Stimulated activated CD8-positive, alpha-beta memory T cell treated with anti-CD3 and anti-CD28 coated beads, Interleukin-12 subunit alpha, Interleukin-12 subunit beta, amount 100 ng/mL, for 1 hour (primary cell): ENCODE data around the gene NTSR1.

ENCODE experiments used
- DNase-seq: peaks from one replicate; pipeline ENCODE4 v3.0.0-alpha.2; 2020; ENCODE audit warnings: low read depth

NTSR1 gene

DNA sequence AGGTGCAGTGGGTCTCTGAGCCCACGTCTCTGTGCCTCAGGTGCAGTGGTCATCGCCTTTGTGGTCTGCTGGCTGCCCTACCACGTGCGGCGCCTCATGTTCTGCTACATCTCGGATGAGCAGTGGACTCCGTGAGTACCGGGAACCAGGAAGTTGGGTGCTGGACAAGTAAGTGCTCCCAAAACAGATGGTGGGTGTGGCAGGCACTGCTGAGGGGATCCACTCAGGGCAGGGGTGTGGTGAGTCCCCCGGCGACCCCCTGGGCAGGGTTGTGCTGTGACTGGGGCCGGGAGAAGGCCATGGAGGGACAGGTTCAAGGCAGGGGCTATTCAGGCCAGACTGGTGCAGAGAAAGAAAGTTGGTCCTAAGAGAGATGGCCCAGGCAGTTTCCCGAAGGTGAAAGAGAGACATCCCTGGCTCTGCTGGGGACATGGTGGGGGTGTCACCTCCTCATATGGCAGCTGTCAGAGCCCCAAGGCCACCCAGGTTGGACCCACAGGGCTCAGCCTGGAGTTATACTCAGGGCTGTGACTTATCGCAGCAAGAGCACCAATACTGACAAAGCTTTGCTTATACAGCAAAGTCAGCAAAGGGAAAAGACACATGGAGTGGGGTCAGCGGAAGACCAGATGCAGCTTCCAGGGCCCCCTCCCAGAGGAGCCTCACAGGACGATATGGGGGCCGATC lies 49.7 kb downstream of the NTSR1 start:
- DNase-seq: no peak

DNA sequence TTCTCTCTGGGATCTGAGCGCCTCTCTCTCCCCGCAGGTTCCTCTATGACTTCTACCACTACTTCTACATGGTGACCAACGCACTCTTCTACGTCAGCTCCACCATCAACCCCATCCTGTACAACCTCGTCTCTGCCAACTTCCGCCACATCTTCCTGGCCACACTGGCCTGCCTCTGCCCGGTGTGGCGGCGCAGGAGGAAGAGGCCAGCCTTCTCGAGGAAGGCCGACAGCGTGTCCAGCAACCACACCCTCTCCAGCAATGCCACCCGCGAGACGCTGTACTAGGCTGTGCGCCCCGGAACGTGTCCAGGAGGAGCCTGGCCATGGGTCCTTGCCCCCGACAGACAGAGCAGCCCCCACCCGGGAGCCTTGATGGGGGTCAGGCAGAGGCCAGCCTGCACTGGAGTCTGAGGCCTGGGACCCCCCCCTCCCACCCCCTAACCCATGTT lies 51.4 kb downstream of the NTSR1 start:
- DNase-seq: no peak

DNA sequence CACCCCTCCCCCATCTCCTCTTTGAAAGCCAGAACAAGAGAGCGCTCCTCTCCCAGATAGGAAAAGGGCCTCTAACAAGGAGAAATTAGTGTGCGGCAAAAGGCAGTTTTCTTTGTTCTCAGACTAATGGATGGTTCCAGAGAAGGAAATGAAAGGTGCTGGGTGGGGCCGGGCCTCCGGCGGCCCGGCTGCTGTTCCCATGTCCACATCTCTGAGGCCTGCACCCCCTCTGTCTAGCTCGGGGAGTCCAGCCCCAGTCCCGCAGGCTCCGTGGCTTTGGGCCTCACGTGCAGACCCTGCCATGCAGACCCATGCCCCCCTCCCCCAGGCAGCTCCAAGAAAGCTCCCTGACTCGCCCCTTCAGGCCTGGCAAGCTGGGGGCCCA lies 51.8 kb downstream of the NTSR1 start:
- DNase-seq: no peak

GRCh38 chr20:62760856-62761758 lies 52.5 kb downstream of the NTSR1 start:
- no peak for DNase-seq

DNA sequence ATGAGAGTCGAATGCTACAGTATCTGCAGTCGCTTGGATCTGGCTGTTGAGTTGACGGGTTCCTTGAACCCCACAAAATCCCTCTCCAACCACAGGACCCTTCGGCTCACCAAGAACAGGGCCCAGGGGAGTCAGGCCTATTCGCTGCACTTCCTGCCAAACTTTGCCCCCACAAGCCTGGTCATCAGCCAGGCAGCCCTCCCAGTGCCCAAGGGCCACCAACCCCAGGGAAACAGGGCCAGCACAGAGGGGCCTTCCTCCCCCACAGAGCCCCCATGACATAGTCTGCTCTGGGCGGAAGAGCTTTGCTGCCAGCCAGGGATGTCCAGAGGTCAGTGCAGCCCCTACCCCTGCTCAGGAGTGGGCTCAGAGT lies 53.1 kb downstream of the NTSR1 start:
- DNase-seq: no peak

- DNase-seq: no peak
Measured at GRCh38 chr20:62762376-62762775, 53.7 kb downstream of the NTSR1 start.

GRCh38 chr20:62762801-62763368 lies 54.2 kb downstream of the NTSR1 start:
- DNase-seq: no peak

DNA sequence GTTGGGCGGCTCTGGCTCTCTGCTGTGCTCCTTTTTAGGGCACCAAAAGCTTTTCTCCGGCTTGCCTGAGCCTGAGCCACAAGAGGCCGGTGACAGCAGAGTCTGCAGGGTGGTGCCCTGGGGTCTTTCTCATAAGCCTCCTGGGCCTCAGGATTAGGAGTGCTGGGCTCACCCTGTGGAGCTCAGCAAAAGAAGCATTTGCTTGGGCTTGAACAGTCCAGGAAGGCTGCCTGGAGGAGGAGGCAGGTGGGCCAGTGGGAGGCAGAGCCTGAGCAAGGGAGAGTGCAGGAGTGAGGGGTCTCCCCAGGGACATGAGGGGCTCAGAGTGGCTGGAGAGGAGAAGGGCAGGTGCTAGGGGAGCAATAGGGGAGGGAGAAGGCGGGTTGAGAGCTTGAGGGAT lies 54.8 kb downstream of the NTSR1 start:
- DNase-seq: no peak

DNA sequence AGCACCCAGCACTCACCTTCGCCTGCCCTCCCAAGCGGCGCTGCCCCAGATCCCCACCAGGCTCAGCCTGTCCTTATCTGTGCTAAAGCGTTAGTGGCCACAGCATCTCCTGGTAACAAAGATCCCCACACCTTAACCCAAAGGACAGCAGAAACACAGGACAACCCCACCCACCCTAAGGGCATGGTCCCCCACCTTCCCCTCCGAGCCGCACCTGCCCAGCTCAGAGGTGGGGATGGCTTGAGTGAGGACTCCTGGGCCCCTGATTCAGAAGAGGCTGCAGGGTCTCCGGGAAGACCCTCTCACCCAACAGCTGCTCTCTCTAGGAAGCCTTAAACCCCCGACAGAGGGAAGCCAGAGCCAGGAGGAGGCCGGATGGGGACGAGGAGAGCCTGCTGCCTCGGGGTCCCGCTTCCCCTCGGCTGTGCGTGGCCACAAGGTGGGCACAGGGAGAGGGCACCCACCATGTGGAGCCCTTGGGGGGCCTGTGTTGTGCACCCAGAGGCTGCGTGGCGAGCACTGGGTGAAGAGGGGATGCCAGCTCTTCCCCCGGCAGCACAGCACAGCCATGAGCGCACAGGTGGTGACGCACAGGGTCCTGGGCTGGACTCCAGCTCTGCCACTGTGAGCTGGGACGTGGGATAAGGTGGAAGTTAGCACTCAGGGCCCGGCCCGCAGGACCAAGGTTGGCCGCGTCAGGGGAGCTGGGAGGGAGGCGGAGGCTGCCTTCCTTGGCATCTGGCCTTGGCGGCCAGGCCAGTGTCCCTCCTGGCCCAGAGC lies 55.7 kb downstream of the NTSR1 start:
- DNase-seq: no peak

- DNase-seq: no peak
Measured at GRCh38 chr20:62765021-62765420, 56.4 kb downstream of the NTSR1 start.

- no peak for DNase-seq
Measured at GRCh38 chr20:62765432-62766070, 56.9 kb downstream of the NTSR1 start.

DNA sequence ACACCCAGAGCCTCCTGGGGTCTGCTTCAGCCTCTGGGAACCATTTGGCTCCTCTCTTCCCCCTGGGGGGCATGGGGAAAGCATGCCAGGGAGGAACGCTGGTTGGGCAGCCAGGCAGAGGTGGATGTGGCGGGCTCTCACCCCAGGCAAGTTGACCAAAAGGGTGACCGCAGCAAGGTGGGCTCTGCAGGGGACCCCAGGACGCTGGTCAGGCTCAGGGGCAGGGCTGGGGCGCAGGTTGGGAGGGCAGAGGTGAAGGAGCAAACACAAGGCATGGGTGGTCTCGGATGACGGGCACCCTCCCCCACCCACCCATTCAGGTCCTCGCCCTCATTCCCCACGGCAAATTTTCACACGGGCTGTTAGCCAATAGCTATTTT lies 57.4 kb downstream of the NTSR1 start:
- no peak for DNase-seq

DNA sequence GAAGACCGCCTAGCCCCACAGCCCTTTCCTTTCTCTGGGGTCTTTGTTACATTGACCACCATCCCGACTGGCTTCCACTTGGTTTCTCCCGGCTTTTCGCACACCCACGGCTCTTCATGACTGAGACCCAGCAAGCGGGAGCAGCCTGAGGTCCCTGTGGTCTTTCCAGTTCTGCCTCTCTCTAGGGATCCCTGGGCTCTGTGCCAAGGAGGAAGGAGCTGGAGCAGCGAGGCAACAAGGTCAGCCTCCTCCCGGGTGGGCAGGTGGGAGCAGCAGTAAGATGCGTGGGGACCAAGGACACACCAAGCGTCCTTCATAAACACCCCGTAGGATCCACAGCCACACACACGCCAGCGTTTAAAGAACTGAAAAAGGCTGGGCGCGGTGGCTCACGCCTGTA lies 58.1 kb downstream of the NTSR1 start:
- no peak for DNase-seq

- DNase-seq: no peak
Measured at GRCh38 chr20:62768234-62768546, 59.6 kb downstream of the NTSR1 start.

- no peak for DNase-seq
Measured at GRCh38 chr20:62768551-62769287, 60.1 kb downstream of the NTSR1 start.

DNA sequence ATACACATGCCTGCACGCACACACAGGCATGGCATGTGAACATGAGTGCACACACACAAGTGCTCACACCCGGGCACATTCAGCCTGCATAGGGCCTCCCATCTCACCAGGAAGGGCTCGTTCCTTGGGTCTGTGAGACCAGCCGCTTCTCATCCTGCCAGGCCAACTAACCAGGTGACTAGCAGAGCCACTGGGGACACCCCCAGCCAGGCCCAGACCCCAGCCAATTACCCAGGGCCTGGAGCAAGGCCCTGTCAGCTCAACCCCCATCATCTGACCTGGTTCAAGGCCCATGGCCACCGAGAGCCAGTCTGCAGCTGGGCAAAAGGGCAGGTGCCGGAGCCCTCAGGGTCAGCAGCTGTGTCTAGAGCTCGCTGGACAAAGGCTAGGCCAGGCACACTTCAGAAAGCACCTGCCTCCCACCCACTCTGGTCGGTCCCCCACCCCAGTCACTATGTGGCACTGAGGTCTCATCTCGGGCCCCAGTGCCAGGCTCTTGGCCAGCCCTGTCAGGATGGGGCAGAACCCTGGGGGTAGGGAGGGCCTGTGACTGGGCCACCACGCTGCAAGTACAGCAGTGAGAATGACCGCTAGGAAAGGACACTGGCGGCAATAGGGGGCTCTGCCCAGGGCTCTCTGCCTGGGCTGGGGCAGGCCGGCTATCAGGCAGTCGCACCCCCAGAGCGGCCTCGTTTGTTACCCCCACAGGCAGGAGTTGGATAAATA lies 60.9 kb downstream of the NTSR1 start:
- no peak for DNase-seq

GRCh38 chr20:62770111-62770910 lies 61.7 kb downstream of the NTSR1 start:
- no peak for DNase-seq

DNA sequence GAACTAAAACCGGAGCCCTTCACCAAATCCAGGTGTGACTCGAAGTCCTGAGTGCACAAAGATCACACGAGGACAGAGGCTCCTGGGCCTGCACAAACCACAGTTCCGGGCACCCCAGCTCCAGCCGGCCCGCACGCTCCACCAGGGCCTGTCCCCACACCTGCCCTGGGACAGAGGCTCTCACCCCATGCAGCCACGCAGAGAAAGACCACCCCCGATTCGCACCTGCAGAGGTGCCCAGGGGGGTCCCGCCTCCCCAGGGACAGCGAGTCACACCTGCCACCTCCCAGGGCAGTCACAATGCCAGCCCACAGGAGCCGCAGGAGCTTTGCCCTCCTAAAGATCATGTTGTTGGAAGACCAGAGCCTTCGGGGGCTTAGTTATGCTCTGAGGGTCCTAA lies 62.3 kb downstream of the NTSR1 start:
- no peak for DNase-seq

DNA sequence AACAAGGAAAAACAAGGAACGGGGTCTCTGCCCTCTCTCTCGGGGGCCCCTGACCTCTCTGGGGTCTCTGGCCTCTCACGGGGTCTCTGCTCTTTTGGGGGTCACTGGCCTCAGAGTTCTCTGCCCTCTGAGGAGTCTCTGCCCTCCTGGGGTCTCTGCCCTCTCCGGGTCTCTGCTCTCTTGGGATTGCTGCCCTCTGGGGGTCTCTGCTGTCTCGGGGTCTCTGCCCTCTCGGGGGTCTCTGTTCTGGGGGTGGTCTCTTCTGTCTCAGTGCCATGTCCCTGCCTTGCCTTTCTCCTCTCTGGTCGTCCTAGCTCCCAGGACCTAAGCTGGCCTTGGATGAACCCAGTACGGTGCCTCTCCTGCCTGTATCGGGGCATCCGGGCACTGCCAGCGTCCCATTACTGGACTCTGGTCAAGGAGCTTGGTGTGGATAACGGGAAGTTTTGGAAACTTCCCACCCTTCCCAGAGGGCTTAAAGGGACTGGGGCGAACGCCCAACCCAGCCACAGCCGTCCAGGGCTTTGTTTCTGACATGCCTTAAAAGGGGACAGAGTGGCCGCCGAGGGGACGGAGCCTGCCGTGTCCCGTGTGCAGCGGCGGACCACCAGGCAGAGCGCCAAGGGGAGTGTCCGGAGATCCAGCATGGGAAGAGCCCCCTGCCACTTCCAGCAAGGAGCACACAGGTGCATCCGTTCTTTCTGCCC lies 62.9 kb downstream of the NTSR1 start:
- no peak for DNase-seq
